ENCODE results near the gene SRSF6. TPM values are rescaled to one million over a fixed set of nuclear protein-coding genes. Genes with fewer than 3 reads are reported as not detected.

The SRSF6 gene
- total RNA-seq, 2 experiments from 2014 or later = 108 to 162 TPM

- H3K4me1 Mint-ChIP-seq = peaks cover 30% of the 10 kb centered on the region
- DNase-seq (peak; percentile 94), ATAC-seq (peak; percentile 83)
- CTCF ChIA-PET = interaction anchor here (0.6 to 2.4 kb wide), 6 partner anchors 8 to 1841 kb away, joined by 3 to 10 read pairs (median 4); no protein-coding TSS in a partner anchor
- H3K27me3 Mint-ChIP-seq = peaks cover 7% of the 10 kb centered on the region
- H3K36me3 Mint-ChIP-seq = peaks cover 26% of the 10 kb centered on the region
- no peaks in the 10 kb centered on the region for H3K9me3 Mint-ChIP-seq (ENCODE audit: low read depth)
- H3K4me3 Mint-ChIP-seq = peak overlapping the region; percentile 88
- peak overlapping the region; percentile 96 for H3K27ac Mint-ChIP-seq
Measured at GRCh38 chr20:43456809-43457639, 672 bp upstream of the SRSF6 start.

- peaks cover 30% of the 10 kb centered on the region for H3K4me1 Mint-ChIP-seq
- DNase-seq = no peak
- H3K27me3 Mint-ChIP-seq = peaks cover 7% of the 10 kb centered on the region
- CTCF ChIA-PET = interaction anchor here (2.4 kb wide), 1 partner anchor 9 kb away, joined by 10 read pairs; no protein-coding TSS in a partner anchor
- H3K4me3 Mint-ChIP-seq = peak overlapping the region; percentile 88
- peak; percentile 2 for ATAC-seq
- H3K27ac Mint-ChIP-seq = peak overlapping the region; percentile 96
- no peaks in the 10 kb centered on the region for H3K9me3 Mint-ChIP-seq (ENCODE audit: low read depth)
- H3K36me3 Mint-ChIP-seq = peaks cover 39% of the 10 kb centered on the region
Measured at GRCh38 chr20:43458422-43458924, 777 bp downstream of the SRSF6 start.

GRCh38 chr20:43459022-43459942 is 1.6 kb downstream of the SRSF6 start:
- peaks cover 30% of the 10 kb centered on the region for H3K4me1 Mint-ChIP-seq
- peaks cover 47% of the 10 kb centered on the region for H3K36me3 Mint-ChIP-seq
- peak overlapping the region; percentile 77 for H3K27ac Mint-ChIP-seq
- peak overlapping the region; percentile 88 for H3K4me3 Mint-ChIP-seq
- no peaks in the 10 kb centered on the region for H3K9me3 Mint-ChIP-seq (ENCODE audit: low read depth)
- ATAC-seq = no peak
- CTCF ChIA-PET = interaction anchor here (2.4 kb wide), 1 partner anchor 10 kb away, joined by 10 read pairs; no protein-coding TSS in a partner anchor
- peaks cover 5% of the 10 kb centered on the region for H3K27me3 Mint-ChIP-seq
- peak; percentile 72 for DNase-seq

- DNase-seq (no peak), ATAC-seq (no peak)
- Mint-ChIP-seq H3K4me1 (peaks cover 30% of the 10 kb centered on the region), H3K36me3 (peaks cover 55% of the 10 kb centered on the region), H3K27me3 (peaks cover 2% of the 10 kb centered on the region), H3K27ac (peak overlapping the region; percentile 12), H3K4me3 (no peak overlapping the region), H3K9me3 (ENCODE audit: low read depth) (no peaks in the 10 kb centered on the region)
- CTCF ChIA-PET = no interaction called here
Measured at GRCh38 chr20:43460172-43460829, 2.6 kb downstream of the SRSF6 start.

GRCh38 chr20:43460830-43461200 is 3.1 kb downstream of the SRSF6 start:
- Mint-ChIP-seq H3K27ac (no peak overlapping the region), H3K4me3 (no peak overlapping the region)

GRCh38 chr20:43461894-43462659 is 4.4 kb downstream of the SRSF6 start:
- Mint-ChIP-seq H3K27ac (no peak overlapping the region), H3K9me3 (ENCODE audit: low read depth) (no peaks in the 10 kb centered on the region), H3K4me3 (no peak overlapping the region), H3K27me3 (no peaks in the 10 kb centered on the region), H3K4me1 (peaks cover 26% of the 10 kb centered on the region), H3K36me3 (peaks cover 61% of the 10 kb centered on the region)
- DNase-seq = no peak
- CTCF ChIA-PET = interaction anchor here (1.7 kb wide), 1 partner anchor 13 kb away, joined by 5 read pairs; no protein-coding TSS in a partner anchor
- no peak for ATAC-seq

More at GRCh38 chr20:43460830-43461200, 3.1 kb downstream of the SRSF6 start:
- CTCF ChIA-PET = interaction anchor here (1.7 kb wide), 1 partner anchor 12 kb away, joined by 5 read pairs; no protein-coding TSS in a partner anchor
- peaks cover 1% of the 10 kb centered on the region for H3K27me3 Mint-ChIP-seq
- no peak for DNase-seq
- peaks cover 30% of the 10 kb centered on the region for H3K4me1 Mint-ChIP-seq
- no peaks in the 10 kb centered on the region for H3K9me3 Mint-ChIP-seq (ENCODE audit: low read depth)
- ATAC-seq = no peak
- H3K36me3 Mint-ChIP-seq = peaks cover 55% of the 10 kb centered on the region

- no peak for ATAC-seq
- H3K27me3 Mint-ChIP-seq = no peaks in the 10 kb centered on the region
- CTCF ChIA-PET = interaction anchor here (0.8 kb wide), 1 partner anchor 14 kb away, joined by 3 read pairs; no protein-coding TSS in a partner anchor
- H3K27ac Mint-ChIP-seq = no peak overlapping the region
- no peak for DNase-seq
- H3K4me1 Mint-ChIP-seq = peaks cover 26% of the 10 kb centered on the region
- no peak overlapping the region for H3K4me3 Mint-ChIP-seq
- no peaks in the 10 kb centered on the region for H3K9me3 Mint-ChIP-seq (ENCODE audit: low read depth)
- peaks cover 63% of the 10 kb centered on the region for H3K36me3 Mint-ChIP-seq
Measured at GRCh38 chr20:43462660-43463526, 5.2 kb downstream of the SRSF6 start.

GRCh38 chr20:43463527-43464218 is 6.0 kb downstream of the SRSF6 start:
- no peaks in the 10 kb centered on the region for H3K9me3 Mint-ChIP-seq (ENCODE audit: low read depth)
- H3K36me3 Mint-ChIP-seq = peaks cover 62% of the 10 kb centered on the region
- ATAC-seq (no peak), DNase-seq (no peak)
- no peak overlapping the region for H3K4me3 Mint-ChIP-seq
- no peaks in the 10 kb centered on the region for H3K27me3 Mint-ChIP-seq
- no peak overlapping the region for H3K27ac Mint-ChIP-seq
- CTCF ChIA-PET = interaction anchor here (0.8 kb wide), 1 partner anchor 15 kb away, joined by 3 read pairs; no protein-coding TSS in a partner anchor
- peaks cover 26% of the 10 kb centered on the region for H3K4me1 Mint-ChIP-seq

- DNase-seq (no peak), ATAC-seq (no peak)
- Mint-ChIP-seq H3K36me3 (peaks cover 59% of the 10 kb centered on the region), H3K27ac (no peak overlapping the region), H3K27me3 (no peaks in the 10 kb centered on the region), H3K9me3 (ENCODE audit: low read depth) (no peaks in the 10 kb centered on the region), H3K4me3 (no peak overlapping the region), H3K4me1 (peaks cover 21% of the 10 kb centered on the region)
- CTCF ChIA-PET = no interaction called here
Measured at GRCh38 chr20:43464219-43464790, 6.6 kb downstream of the SRSF6 start.

- peaks cover 10% of the 10 kb centered on the region for H3K4me1 Mint-ChIP-seq
- no peaks in the 10 kb centered on the region for H3K9me3 Mint-ChIP-seq (ENCODE audit: low read depth)
- ATAC-seq (no peak), DNase-seq (no peak)
- CTCF ChIA-PET = interaction anchor here (1.2 kb wide), 1 partner anchor 49 kb away, joined by 3 read pairs; no protein-coding TSS in a partner anchor
- peaks cover 51% of the 10 kb centered on the region for H3K36me3 Mint-ChIP-seq
- H3K27ac Mint-ChIP-seq = no peak overlapping the region
- H3K4me3 Mint-ChIP-seq = no peak overlapping the region
- H3K27me3 Mint-ChIP-seq = no peaks in the 10 kb centered on the region
Measured at GRCh38 chr20:43465625-43465943, 7.9 kb downstream of the SRSF6 start.

GRCh38 chr20:43467589-43467988 is 9.9 kb downstream of the SRSF6 start:
- DNase-seq = no peak

More at GRCh38 chr20:43467589-43467988, 9.9 kb downstream of the SRSF6 start:
- Mint-ChIP-seq H3K36me3 (peaks cover 39% of the 10 kb centered on the region), H3K4me3 (no peak overlapping the region), H3K9me3 (ENCODE audit: low read depth) (no peaks in the 10 kb centered on the region), H3K27ac (no peak overlapping the region), H3K27me3 (no peaks in the 10 kb centered on the region), H3K4me1 (peaks cover 3% of the 10 kb centered on the region)
- CTCF ChIA-PET = no interaction called here
- no peak for ATAC-seq
